Psoas muscle (tissue), 8 donors: ENCODE measurements around the gene FEZF1. TPM values are rescaled to one million over a fixed set of nuclear protein-coding genes. Genes with fewer than 3 reads are reported as not detected.

ENCODE experiments used
- ATAC-seq, 4 donors: fragments of 200-7000 bp; cut with Tn5 transposase; one replicate each; pipeline ENCODE4 v1.9.1; 2020; ENCODE audit warnings: moderate library complexity in 3 of 4, mild to moderate bottlenecking in 2 of 4
- DNase-seq, 2 donors: peaks; one replicate each; pipeline ENCODE4 v3.0.0-alpha.2; 2020
- H3K27ac ChIP-seq: fragments of 200-600 bp; one replicate; pipeline ENCODE4 v1.8.0; 2022
- H3K27me3 ChIP-seq, 3 donors: fragments of 200-600 bp in 1 of 3; one replicate each; pipeline versions ENCODE4 v1.6.1 to v1.8.0; 2013 to 2022; ENCODE audit warnings: low read length in 2 of 3, mild to moderate bottlenecking in 2 of 3, moderate library complexity in 1 of 3; ENCODE audit not compliant: insufficient read depth in 3 of 3
- H3K36me3 ChIP-seq, 2 donors: fragments of 200-600 bp in 1 of 2; one replicate each; pipeline versions ENCODE4 v1.6.1 to v1.8.0; 2013 to 2022; ENCODE audit warnings: low read depth in 1 of 2, mild to moderate bottlenecking in 1 of 2, moderate library complexity in 1 of 2; ENCODE audit not compliant: insufficient read depth in 1 of 2
- H3K4me1 ChIP-seq: fragments of 200-600 bp; one replicate; pipeline ENCODE4 v1.8.0; 2022
- H3K4me3 ChIP-seq: fragments of 200-600 bp; one replicate; pipeline ENCODE4 v1.8.0; 2022; ENCODE audit warnings: mild to moderate bottlenecking
- H3K9me3 ChIP-seq: fragments of 200-600 bp; one replicate; pipeline ENCODE4 v1.8.0; 2022
- CTCF ChIP-seq: fragments of 200-600 bp; IDR thresholded peaks from one replicate; pipeline ENCODE4 v1.8.0; 2022; ENCODE audit warnings: antibody characterized with exemption
- WGBS, 3 donors: extraction: QIAGEN DNeasy Blood & Tissue Kit; methylation state at CpG; one replicate each; pipeline versions ENCODE4 v1.1.6 to v1.1.7; 2013; 5-methylcytosine and 5-hydroxymethylcytosine counted together
- intact Hi-C, 2 donors: fragments of 100-400 bp; cut with DNase I; formaldehyde crosslinking; loops; one replicate each; pipeline versions ENCODE4 v1.11.0 to v1.14.2; 2022
- polyA plus RNA-seq, 3 donors: library from polyadenylated mRNA; stranded (reverse); fragments of 200-250 nt; gene quantifications; one replicate each; pipeline ENCODE4 v1.2.3, GENCODE V29; 2013
- total RNA-seq, 4 donors: library from RNA; stranded (reverse); fragmentation: NEBNext Ultra II Directional in 2 of 4; extraction: Animal tissue kit (Norgen Biotek cat#: 25700) in 2 of 4; gene quantifications; one replicate each; pipeline versions ENCODE4 v1.2.1 to v1.2.4, GENCODE V29; 2021 to 2023
- donor health status: healthy with polysubstance abuse.
- donor health status: DM: no; HTN: no; CAD: no; lungs with moderate emphysema.
- donor health status: Bipolar disorder and iron deficiency.
- donor health status: healthy.
- donor health status: DM: yes; HTN: yes; CAD: no.
- donor health status: DM: no; HTN: no; CAD: no.
- donor health status: DM: no; HTN: no; CAD: no.
- donor health status: DM: yes; HTN: yes; CAD: no.

FEZF1 gene
- total and polyA plus RNA-seq, 7 donors = 0.19 TPM; not detected in 6

GRCh38 chr7:122301858-122302760 is 2.4 kb downstream of the FEZF1 start:
- ATAC-seq = no peak
- no peak for DNase-seq
- TF ChIP-seq CTCF = no peak
- Histone ChIP-seq H3K4me3 (no peak overlapping the region), H3K9me3 (no peaks in the 10 kb centered on the region), H3K27ac (no peak overlapping the region), H3K4me1 (peaks cover 19% of the 10 kb centered on the region), H3K27me3 (peaks cover 0 to 96% (median 48%) of the 10 kb centered on the region in 3 donors), H3K36me3 (no peaks in the 10 kb centered on the region)
- intact Hi-C loops = no loop called here
- WGBS, 3 donors = 10 to 12% (median 11%) methylated on average over 35 of the region's 35 CpGs

GRCh38 chr7:122300956-122301833 is 3.4 kb downstream of the FEZF1 start:
- Histone ChIP-seq H3K36me3 (no peaks in the 10 kb centered on the region), H3K4me3 (no peak overlapping the region), H3K27ac (no peak overlapping the region), H3K9me3 (no peaks in the 10 kb centered on the region), H3K4me1 (peaks cover 19% of the 10 kb centered on the region), H3K27me3 (peaks cover 0 to 92% (median 42%) of the 10 kb centered on the region in 3 donors)
- TF ChIP-seq CTCF = no peak
- intact Hi-C loops = no loop called here
- ATAC-seq (no peak), DNase-seq (no peak)
- 22 to 26% (median 24%) methylated on average over 11 of the region's 11 CpGs for WGBS, 3 donors

DNA sequence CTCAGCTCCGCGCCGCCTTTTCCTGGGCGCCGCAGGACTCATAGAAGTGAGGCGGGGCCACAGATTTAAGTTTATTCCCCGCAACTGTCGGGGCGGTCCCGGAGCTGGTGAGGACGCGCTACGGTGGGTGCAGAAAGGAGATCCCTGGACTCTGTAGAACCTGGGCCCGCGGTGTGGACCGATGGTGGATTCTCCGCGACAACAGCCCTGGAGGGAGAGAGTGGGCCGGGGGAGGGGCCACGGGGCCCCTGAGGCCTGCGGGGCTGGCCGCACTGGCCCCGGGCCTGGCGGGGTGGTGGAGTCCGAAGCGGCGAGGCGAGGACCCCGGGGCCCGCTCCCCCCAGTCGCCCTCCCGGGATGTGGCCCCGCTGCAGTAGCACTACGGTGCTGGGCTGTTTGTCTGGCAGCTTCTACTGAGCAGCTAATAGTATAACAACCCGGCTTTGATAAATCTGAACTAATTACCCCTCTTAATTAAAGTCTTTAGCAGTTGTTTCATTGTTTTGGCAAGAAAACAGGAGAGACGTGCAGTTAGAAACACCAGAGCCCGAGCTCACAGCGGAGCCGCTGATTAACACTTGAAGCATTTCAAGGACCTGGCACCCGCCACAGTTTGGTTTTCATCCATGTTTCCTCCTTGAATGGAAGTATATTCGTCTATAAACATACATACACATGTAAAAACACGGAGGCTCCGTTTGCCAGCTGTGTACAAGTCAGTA is 4.2 kb downstream of the FEZF1 start:
- H3K27ac ChIP-seq = no peak overlapping the region
- peaks cover 12% of the 10 kb centered on the region for H3K4me1 ChIP-seq
- H3K36me3 ChIP-seq = no peaks in the 10 kb centered on the region
- H3K27me3 ChIP-seq = peaks cover 0 to 90% (median 35%) of the 10 kb centered on the region in 3 donors
- intact Hi-C loops = no loop called here
- 2 to 5% (median 4%) methylated on average over 35 to 43 of the region's 43 CpGs for WGBS, 3 donors
- ATAC-seq (no peak), DNase-seq (no peak)
- no peak for TF ChIP-seq CTCF
- no peaks in the 10 kb centered on the region for H3K9me3 ChIP-seq
- peak overlapping the region; percentile 39 for H3K4me3 ChIP-seq

- ATAC-seq (no peak), DNase-seq (no peak)
- no peak for TF ChIP-seq CTCF
- Histone ChIP-seq H3K4me1 (peaks cover 6% of the 10 kb centered on the region), H3K4me3 (peak overlapping the region; percentile 39), H3K27me3 (peaks cover 0 to 84% (median 35%) of the 10 kb centered on the region in 3 donors), H3K36me3 (no peaks in the 10 kb centered on the region), H3K27ac (no peak overlapping the region), H3K9me3 (no peaks in the 10 kb centered on the region)
- WGBS, 3 donors = 4 to 8% (median 7%) methylated on average over 32 of the region's 32 CpGs
- intact Hi-C loops = no loop called here
Measured at GRCh38 chr7:122299624-122300210, 4.8 kb downstream of the FEZF1 start.
